Urinary bladder (tissue), 4 donors: ENCODE data around the gene FUT6. TPM values are rescaled to one million over a fixed set of nuclear protein-coding genes. Genes with fewer than 3 reads are reported as not detected.

Source experiments
- DNase-seq: peaks from one replicate; pipeline ENCODE4 v3.0.0-alpha.2; 2015; ENCODE audit errors: extremely low spot score
- H3K27ac ChIP-seq: one replicate; pipeline ENCODE4 v1.5.1; 2013; ENCODE audit warnings: low read depth, mild to moderate bottlenecking, moderate library complexity
- H3K36me3 ChIP-seq: one replicate; pipeline ENCODE4 v1.6.1; 2013; ENCODE audit warnings: mild to moderate bottlenecking, moderate library complexity; ENCODE audit not compliant: insufficient read depth
- H3K4me1 ChIP-seq: one replicate; pipeline ENCODE4 v1.6.1; 2013; ENCODE audit warnings: mild to moderate bottlenecking, moderate library complexity; ENCODE audit not compliant: insufficient read depth
- H3K4me3 ChIP-seq: one replicate; pipeline ENCODE4 v1.5.1; 2013; ENCODE audit warnings: low read depth, low read length
- WGBS: extraction: QIAGEN DNeasy Blood & Tissue Kit; methylation state at CpG from one replicate; pipeline ENCODE4 v1.1.7; 2013; 5-methylcytosine and 5-hydroxymethylcytosine counted together
- polyA plus RNA-seq: library from polyadenylated mRNA; stranded (reverse); fragments of 200-250 nt; gene quantifications from one replicate; pipeline ENCODE4 v1.2.3, GENCODE V29; 2013
- total RNA-seq: library from RNA; depleted of rRNA; stranded (reverse); fragments of >200 nt; gene quantifications from one replicate; pipeline ENCODE4 v1.2.3, GENCODE V29; 2014
- donor health status: healthy with polysubstance abuse.
- donor health status: healthy.

FUT6 gene
- total and polyA plus RNA-seq, 2 donors, result 0.03 TPM; not detected in 1

GRCh38 chr19:5827891-5828660 lies 11.4 kb downstream of the FUT6 start:
- H3K27ac ChIP-seq, result peak overlapping the region; percentile 33

GRCh38 chr19:5827342-5827890 lies 12.1 kb downstream of the FUT6 start:
- no peak for DNase-seq
- Histone ChIP-seq H3K27ac (no peak overlapping the region), H3K4me3 (peak overlapping the region; percentile 39), H3K36me3 (no peaks in the 10 kb centered on the region), H3K4me1 (no peaks in the 10 kb centered on the region)
- 14% methylated on average over 37 of the region's 37 CpGs for WGBS

More at GRCh38 chr19:5827891-5828660, 11.4 kb downstream of the FUT6 start:
- WGBS, result under 1% methylated on average over 91 of the region's 91 CpGs
- H3K4me1 ChIP-seq, result no peaks in the 10 kb centered on the region
- H3K36me3 ChIP-seq, result no peaks in the 10 kb centered on the region
- peak overlapping the region; percentile 39 for H3K4me3 ChIP-seq
- DNase-seq, result peak; percentile 77

GRCh38 chr19:5826531-5827341 lies 12.8 kb downstream of the FUT6 start:
- no peak for DNase-seq
- no peaks in the 10 kb centered on the region for H3K4me1 ChIP-seq
- H3K27ac ChIP-seq, result no peak overlapping the region
- 19% methylated on average over 24 of the region's 24 CpGs for WGBS
- H3K36me3 ChIP-seq, result no peaks in the 10 kb centered on the region
- no peak overlapping the region for H3K4me3 ChIP-seq

GRCh38 chr19:5825178-5825577 lies 14.3 kb downstream of the FUT6 start:
- no peak for DNase-seq
- H3K27ac ChIP-seq, result no peak overlapping the region
- no peaks in the 10 kb centered on the region for H3K4me1 ChIP-seq
- no peak overlapping the region for H3K4me3 ChIP-seq
- WGBS, result 93% methylated on average over 21 of the region's 21 CpGs
- no peaks in the 10 kb centered on the region for H3K36me3 ChIP-seq

GRCh38 chr19:5824751-5825150 lies 14.8 kb downstream of the FUT6 start:
- WGBS, result 84% methylated on average over 10 of the region's 10 CpGs
- Histone ChIP-seq H3K4me1 (no peaks in the 10 kb centered on the region), H3K27ac (no peak overlapping the region), H3K4me3 (no peak overlapping the region), H3K36me3 (no peaks in the 10 kb centered on the region)
- DNase-seq, result no peak

GRCh38 chr19:5823579-5824281 lies 15.8 kb downstream of the FUT6 start:
- Histone ChIP-seq H3K4me1 (no peaks in the 10 kb centered on the region), H3K27ac (no peak overlapping the region), H3K4me3 (no peak overlapping the region), H3K36me3 (no peaks in the 10 kb centered on the region)
- 86% methylated on average over 30 of the region's 30 CpGs for WGBS
- DNase-seq, result no peak

- DNase-seq, result no peak
- Histone ChIP-seq H3K4me1 (no peaks in the 10 kb centered on the region), H3K36me3 (no peaks in the 10 kb centered on the region), H3K4me3 (no peak overlapping the region), H3K27ac (no peak overlapping the region)
- WGBS, result 18% methylated on average over 30 of the region's 30 CpGs
Measured at GRCh38 chr19:5822181-5822844, 17.2 kb downstream of the FUT6 start.

GRCh38 chr19:5821521-5822180 lies 17.9 kb downstream of the FUT6 start:
- 49% methylated on average over 8 of the region's 8 CpGs for WGBS
- DNase-seq, result no peak

GRCh38 chr19:5820785-5821184 lies 18.7 kb downstream of the FUT6 start:
- H3K4me1 ChIP-seq, result no peaks in the 10 kb centered on the region
- H3K36me3 ChIP-seq, result no peaks in the 10 kb centered on the region
- H3K27ac ChIP-seq, result no peak overlapping the region
- H3K4me3 ChIP-seq, result no peak overlapping the region
- no peak for DNase-seq
- WGBS, result 55% methylated on average over 6 of the region's 6 CpGs

More at GRCh38 chr19:5821521-5822180, 17.9 kb downstream of the FUT6 start:
- H3K36me3 ChIP-seq, result no peaks in the 10 kb centered on the region
- no peaks in the 10 kb centered on the region for H3K4me1 ChIP-seq
- no peak overlapping the region for H3K4me3 ChIP-seq
- no peak overlapping the region for H3K27ac ChIP-seq

GRCh38 chr19:5818594-5818993 lies 20.9 kb downstream of the FUT6 start:
- no peak for DNase-seq
- Histone ChIP-seq H3K4me1 (no peaks in the 10 kb centered on the region), H3K27ac (no peak overlapping the region), H3K4me3 (no peak overlapping the region), H3K36me3 (no peaks in the 10 kb centered on the region)
- 79% methylated on average over 10 of the region's 10 CpGs for WGBS

- 93% methylated on average over 2 of the region's 2 CpGs for WGBS
- no peak for DNase-seq
- Histone ChIP-seq H3K27ac (no peak overlapping the region), H3K36me3 (no peaks in the 10 kb centered on the region), H3K4me3 (no peak overlapping the region), H3K4me1 (no peaks in the 10 kb centered on the region)
Measured at GRCh38 chr19:5817218-5817617, 22.3 kb downstream of the FUT6 start.

GRCh38 chr19:5814852-5815246 lies 24.7 kb downstream of the FUT6 start:
- Histone ChIP-seq H3K36me3 (no peaks in the 10 kb centered on the region), H3K4me3 (no peak overlapping the region), H3K4me1 (no peaks in the 10 kb centered on the region), H3K27ac (no peak overlapping the region)
- 64% methylated on average over 11 of the region's 11 CpGs for WGBS
- DNase-seq, result no peak
